Measurements from ENCODE around the gene IAH1.

The IAH1 gene, protein sequence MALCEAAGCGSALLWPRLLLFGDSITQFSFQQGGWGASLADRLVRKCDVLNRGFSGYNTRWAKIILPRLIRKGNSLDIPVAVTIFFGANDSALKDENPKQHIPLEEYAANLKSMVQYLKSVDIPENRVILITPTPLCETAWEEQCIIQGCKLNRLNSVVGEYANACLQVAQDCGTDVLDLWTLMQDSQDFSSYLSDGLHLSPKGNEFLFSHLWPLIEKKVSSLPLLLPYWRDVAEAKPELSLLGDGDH

GRCh38 chr2:9474361-9475057 is at the start of gene IAH1:
TSS of gene IAH1 (plus strand) at chr2:9474551. CDS start at chr2:9474567, 16 bp downstream.
- peak; percentile 42 for DNase-seq

DNA sequence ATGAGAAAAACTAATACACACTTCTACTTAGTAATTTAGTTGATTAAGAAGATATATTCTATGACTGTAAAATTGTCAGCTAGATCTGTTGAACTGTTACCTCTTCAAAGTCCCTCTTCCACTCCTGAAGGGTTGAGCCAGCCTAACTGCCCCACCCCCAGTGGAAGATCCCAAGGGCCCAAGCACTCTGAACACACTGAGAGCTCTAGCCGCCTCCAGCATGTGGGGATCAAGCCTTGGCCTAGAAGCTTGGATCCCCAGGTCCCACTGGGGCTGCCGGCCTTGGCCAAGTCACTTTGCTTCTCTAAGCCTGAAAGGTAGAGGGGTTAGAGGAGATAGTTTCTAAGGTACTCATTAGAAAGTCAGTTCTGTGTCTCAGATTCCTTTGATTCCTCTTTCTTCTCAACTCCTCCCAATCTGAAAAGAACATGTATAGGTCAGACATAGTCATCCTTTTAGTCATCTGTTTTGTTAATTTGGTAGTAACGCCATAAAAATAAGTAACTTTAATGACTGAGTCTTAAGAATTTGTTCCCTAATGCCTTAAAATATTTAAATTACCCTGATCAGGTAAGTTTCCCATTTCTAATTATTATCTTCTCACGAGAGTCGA is 45.3 kb upstream of the IAH1 start:
- DNase-seq: no peak

GRCh38 chr2:9430316-9431293 is 43.7 kb upstream of the IAH1 start:
- no peak for DNase-seq

- DNase-seq: no peak
Measured at GRCh38 chr2:9434489-9434888, 39.9 kb upstream of the IAH1 start.

GRCh38 chr2:9439536-9439935 is 34.8 kb upstream of the IAH1 start:
- no peak for DNase-seq

DNA sequence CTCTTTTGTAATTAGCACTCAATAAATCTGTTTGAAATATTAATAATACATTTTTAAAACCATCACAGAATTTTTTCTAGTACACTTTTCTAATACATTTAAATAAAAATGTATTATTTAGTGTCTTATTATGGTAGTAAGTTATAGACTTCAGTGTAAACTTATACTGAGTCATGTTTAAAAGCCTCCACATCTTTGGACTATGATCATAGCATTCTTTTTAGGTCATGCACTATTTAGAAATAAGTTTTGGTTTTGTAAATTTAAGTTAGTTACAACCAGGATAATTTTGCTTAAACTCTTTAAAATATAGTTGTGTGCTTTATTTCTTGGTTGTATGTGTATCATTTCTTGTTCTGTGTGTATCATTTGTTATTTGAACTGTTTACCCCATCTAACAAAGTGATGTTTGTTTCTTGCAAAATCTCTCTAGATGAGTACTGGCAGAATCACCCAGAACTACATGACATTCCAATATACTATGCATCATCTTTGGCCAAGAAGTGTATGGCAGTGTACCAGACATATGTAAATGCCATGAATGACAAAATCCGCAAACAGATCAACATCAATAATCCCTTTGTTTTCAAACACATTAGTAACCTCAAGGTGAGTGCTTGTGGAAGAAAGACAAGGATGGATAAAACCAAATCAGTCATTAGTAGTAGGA is 34.2 kb upstream of the IAH1 start:
- peak; percentile 55 for DNase-seq

DNA sequence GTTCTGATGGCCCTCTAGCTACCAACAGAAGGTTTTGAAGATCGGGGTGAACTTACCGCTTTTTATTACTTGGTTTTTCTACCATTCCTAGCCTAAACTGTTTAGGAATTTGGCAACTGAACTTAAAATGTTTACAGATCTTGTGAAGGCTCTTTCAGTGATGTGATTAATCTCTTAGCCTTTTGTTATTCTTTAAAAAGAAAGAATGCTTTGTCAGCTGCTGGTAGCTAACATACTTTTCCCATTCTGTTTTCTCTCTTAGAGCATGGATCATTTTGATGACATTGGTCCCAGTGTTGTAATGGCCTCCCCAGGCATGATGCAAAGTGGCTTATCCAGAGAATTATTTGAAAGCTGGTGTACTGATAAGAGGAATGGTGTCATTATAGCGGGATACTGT is 32.8 kb upstream of the IAH1 start:
- DNase-seq: no peak

DNA sequence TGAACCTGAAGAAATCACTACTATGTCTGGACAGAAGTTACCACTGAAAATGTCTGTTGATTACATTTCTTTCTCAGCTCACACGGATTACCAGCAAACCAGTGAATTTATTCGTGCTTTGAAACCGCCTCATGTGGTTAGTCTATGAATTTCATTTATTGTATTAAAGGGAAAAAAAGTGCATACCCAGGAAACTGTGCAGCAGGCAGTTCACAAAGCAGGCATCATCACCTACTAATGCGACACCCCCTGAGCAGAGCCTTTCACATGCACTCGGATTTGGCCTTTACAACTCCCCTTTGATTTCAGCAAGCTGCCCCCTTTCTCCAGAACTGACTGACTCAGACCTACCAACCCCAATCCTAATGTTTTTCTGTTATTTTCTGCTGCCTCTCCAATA is 30.8 kb upstream of the IAH1 start:
- no peak for DNase-seq

- no peak for DNase-seq
Measured at GRCh38 chr2:9445089-9445488, 29.3 kb upstream of the IAH1 start.

- no peak for DNase-seq
Measured at GRCh38 chr2:9451231-9451630, 23.1 kb upstream of the IAH1 start.

- DNase-seq: no peak
Measured at GRCh38 chr2:9460441-9461017, 13.8 kb upstream of the IAH1 start.

- no peak for DNase-seq
Measured at GRCh38 chr2:9461079-9461478, 13.3 kb upstream of the IAH1 start.

- no peak for DNase-seq
Measured at GRCh38 chr2:9462313-9462712, 12.0 kb upstream of the IAH1 start.

DNA sequence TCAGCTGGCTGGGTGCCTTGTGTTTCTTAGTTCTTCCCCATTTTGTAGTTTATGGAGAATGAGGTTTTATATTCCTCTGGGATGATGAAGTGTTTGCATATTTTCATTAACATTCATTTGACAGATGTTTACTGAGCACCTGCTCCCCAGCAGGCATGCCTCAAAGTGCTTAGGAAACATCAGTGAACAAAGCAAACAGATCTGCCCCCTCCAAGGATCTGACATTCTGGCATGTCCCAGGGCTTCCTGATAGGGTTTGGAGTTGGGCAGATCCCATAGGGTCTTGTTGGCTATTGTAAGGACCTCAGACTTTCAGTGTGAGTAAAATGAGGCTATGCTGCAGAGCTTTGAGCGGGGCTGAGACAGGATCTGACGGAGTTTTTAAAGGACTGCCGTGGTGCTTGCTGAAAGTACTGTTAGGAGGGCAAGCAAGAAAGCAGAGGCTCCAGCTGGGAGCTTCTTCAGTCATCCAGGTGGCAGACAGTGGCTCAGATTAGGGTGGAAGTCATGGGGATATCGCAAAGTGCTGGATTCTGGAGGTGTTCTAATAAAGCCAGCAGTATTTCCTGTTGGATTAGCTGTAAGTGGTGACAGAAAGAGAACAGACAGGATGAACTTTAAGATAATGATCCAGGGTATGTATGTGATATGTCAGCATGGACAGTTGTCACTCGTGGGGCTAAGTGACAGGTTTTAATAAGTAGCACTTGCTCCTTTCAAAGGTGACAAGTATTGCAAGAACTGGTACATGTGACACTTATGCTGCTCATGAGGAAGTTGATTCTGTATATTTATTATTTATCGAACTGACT is 11.3 kb upstream of the IAH1 start:
- DNase-seq: no peak

- DNase-seq: peak; percentile 21
Measured at GRCh38 chr2:9463698-9464034, 10.7 kb upstream of the IAH1 start.

DNA sequence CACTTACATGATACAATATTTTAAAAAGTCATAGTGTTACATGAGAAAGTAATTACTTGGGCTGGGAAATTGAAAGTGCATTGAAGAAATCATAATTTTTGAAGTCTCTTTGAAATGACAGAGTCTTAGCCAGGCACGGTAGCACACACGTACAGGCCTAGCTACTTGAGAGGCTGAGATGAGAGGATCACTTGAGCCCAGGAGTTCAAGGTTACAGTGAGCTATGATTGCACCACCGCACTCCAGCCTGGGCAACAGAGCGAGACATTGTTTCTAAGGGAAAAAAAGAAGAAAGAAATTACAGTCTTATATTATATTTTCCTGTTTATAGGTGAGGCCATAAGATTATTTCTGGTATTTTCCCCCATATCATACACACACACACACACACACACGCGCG is 9.2 kb upstream of the IAH1 start:
- DNase-seq: no peak

- DNase-seq: no peak
Measured at GRCh38 chr2:9466147-9466683, 8.1 kb upstream of the IAH1 start.

- no peak for DNase-seq
Measured at GRCh38 chr2:9467687-9468086, 6.7 kb upstream of the IAH1 start.

DNA sequence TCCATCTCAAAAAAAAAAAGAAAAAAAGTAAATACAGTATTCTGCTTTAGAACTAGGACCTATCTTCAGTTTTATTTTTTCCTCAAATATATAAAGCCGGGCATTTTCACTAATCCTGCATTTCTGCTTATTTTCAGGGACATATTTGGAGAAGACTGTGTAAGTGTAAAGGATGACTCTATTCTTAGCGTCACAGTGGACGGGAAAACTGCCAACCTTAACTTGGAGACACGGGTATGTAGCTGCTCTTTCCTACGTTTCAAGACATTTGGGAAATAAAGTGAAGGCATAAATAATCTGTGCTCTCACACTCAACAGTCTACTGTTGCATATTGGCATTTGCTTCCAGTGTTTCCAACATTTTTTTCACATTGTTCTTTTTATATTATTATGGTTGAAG is 3.1 kb upstream of the IAH1 start:
- DNase-seq: no peak

GRCh38 chr2:9472511-9472910 is 1.8 kb upstream of the IAH1 start:
- DNase-seq: no peak

All from fibroblast of skin of right quadriceps (primary cell).